Adrenal gland (tissue), 12 donors: ENCODE results near the gene BTLA. TPM values are rescaled to one million over a fixed set of nuclear protein-coding genes. Genes with fewer than 3 reads are reported as not detected.

ENCODE experiments used
- DNase-seq, 7 donors: peaks; one replicate each; pipeline ENCODE4 v3.0.0-alpha.2; 2019 to 2020
- H3K27ac ChIP-seq, 5 donors: fragments of 200-600 bp; sonication (generic) in 4 of 5; 1 replicate in 3 of 5; 2 replicates in 2 of 5; pipeline versions ENCODE4 v1.5.1 to v1.8.0; 2016 to 2020; ENCODE audit warnings: mild to moderate bottlenecking in 1 of 5
- H3K27me3 ChIP-seq: fragments of 200-600 bp; 2 replicates; pipeline ENCODE4 v1.8.0; 2021
- H3K36me3 ChIP-seq, 2 donors: fragments of 200-600 bp; replicated peaks in 1 of 2; 1 replicate in 1 of 2; 2 replicates in 1 of 2; pipeline versions ENCODE4 v1.5.1 to v1.8.0; 2018 to 2022
- H3K4me1 ChIP-seq, 2 donors: fragments of 200-600 bp; replicated peaks in 1 of 2; 1 replicate in 1 of 2; 2 replicates in 1 of 2; pipeline versions ENCODE4 v1.5.1 to v1.8.0; 2018 to 2021
- H3K4me3 ChIP-seq, 4 donors: fragments of 200-600 bp; sonication (generic) in 3 of 4; one replicate each; pipeline ENCODE4 v1.5.1; 2016 to 2018
- H3K9me3 ChIP-seq, 3 donors: fragments of 200-600 bp; sonication (generic) in 1 of 3; replicated peaks in 1 of 3; 1 replicate in 2 of 3; 2 replicates in 1 of 3; pipeline versions ENCODE4 v1.5.1 to v1.8.0; 2016 to 2021
- POLR2A ChIP-seq, 2 donors: fragments of 450-650 bp; IDR thresholded peaks; one replicate each; pipeline ENCODE4 v1.6.1; 2017; ENCODE audit warnings: antibody characterized with exemption in 2 of 2, mild to moderate bottlenecking in 2 of 2, moderate library complexity in 1 of 2
- WGBS, 4 donors: extraction: QIAGEN DNeasy Blood & Tissue Kit in 2 of 4; methylation state at CpG; one replicate each; pipeline versions ENCODE4 v1.1.5 to v1.1.7; 2013 to 2017; 5-methylcytosine and 5-hydroxymethylcytosine counted together
- intact Hi-C, 2 donors: fragments of 100-400 bp; cut with DNase I; formaldehyde crosslinking; loops; one replicate each; pipeline versions ENCODE4 v1.14.1 to v1.15.0; 2022 to 2023
- polyA plus RNA-seq, 3 donors: library from polyadenylated mRNA; stranded (reverse); fragments of 200-250 nt in 2 of 3; fragments of 350-450 nt in 1 of 3; fragmentation: Illumina TruSeq in 1 of 3; extraction: RNeasy Lipid Tissue Mini Kit (QIAGEN cat#74804) in 1 of 3; gene quantifications; one replicate each; pipeline ENCODE4 v1.2.3, GENCODE V29; 2013 to 2014
- total RNA-seq, 9 donors: library from RNA; depleted of rRNA in 4 of 9; stranded (reverse); fragments of >200 nt in 4 of 9; fragments of 120-200 nt in 1 of 9; fragmentation: NEBNext Ultra II Directional in 1 of 9; extraction: Animal tissue kit (Norgen Biotek cat#: 25700) in 1 of 9; gene quantifications; one replicate each; pipeline versions ENCODE4 v1.1.0 to v1.2.4, GENCODE V29; 2013 to 2023
- TF ChIP-seq, protein P1 (sequence below), 6 experiments: fragments of 450-650 bp in 4 of 6; fragments of 200-600 bp in 2 of 6; sonication (generic) in 1 of 6; IDR thresholded peaks; 1 replicate in 5 of 6; 2 replicates in 1 of 6; pipeline versions ENCODE4 v1.5.1 to v1.8.0; 2016 to 2021; ENCODE audit warnings: antibody characterized with exemption in 6 of 6, mild to moderate bottlenecking in 2 of 6, moderate library complexity in 1 of 6
- donor health status: healthy with polysubstance abuse.
- donor health status: Bipolar disorder and iron deficiency.
- donor health status: DM: yes; HTN: yes; CAD: no.
- donor health status: DM: no; HTN: no; CAD: no.
- donor health status: DM: no; HTN: no; CAD: no.
- donor health status: DM: yes; HTN: yes; CAD: no.

Gene BTLA
- total and polyA plus RNA-seq, 12 donors: 0.13 to 0.47 (median 0.22) TPM; not detected in 4

DNA sequence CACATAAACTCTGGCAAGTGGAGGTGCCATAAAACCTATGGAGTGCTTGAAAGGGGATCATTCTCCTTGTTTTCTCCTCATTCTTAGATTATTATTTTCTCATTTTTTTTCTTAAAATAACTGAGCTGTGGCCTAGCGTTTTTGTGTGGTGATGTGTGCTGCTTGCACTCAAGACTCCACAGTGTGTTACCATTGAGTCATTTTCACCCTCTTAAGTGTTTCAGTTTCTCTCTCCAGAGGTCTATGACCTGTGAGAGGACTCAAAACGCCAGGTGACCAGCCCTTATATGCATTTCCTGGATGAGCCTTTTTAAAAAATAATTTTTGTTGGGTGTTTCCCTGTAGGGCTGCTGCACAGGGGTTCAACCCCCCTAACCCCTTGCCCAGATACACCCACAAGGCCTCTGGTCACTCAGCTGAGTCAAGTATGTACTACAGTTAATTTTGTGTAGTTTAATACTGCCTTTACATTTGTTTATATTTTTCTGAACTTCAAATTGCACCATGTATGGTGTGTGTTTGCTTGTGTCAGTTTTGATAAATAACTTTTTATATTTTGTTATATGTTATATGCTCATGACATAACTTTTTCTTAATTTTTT, 15.4 kb upstream of the BTLA start:
- Histone ChIP-seq H3K27me3 (no peaks in the 10 kb centered on the region), H3K4me3 (no peak overlapping the region), H3K9me3 (no peaks in the 10 kb centered on the region), H3K4me1 (no peaks in the 10 kb centered on the region), H3K36me3 (no peaks in the 10 kb centered on the region), H3K27ac (no peak overlapping the region)
- intact Hi-C loops: no loop called here
- 62 to 82% (median 67%) methylated on average over 2 of the region's 2 CpGs for WGBS, 4 donors
- TF ChIP-seq, protein P1, sequence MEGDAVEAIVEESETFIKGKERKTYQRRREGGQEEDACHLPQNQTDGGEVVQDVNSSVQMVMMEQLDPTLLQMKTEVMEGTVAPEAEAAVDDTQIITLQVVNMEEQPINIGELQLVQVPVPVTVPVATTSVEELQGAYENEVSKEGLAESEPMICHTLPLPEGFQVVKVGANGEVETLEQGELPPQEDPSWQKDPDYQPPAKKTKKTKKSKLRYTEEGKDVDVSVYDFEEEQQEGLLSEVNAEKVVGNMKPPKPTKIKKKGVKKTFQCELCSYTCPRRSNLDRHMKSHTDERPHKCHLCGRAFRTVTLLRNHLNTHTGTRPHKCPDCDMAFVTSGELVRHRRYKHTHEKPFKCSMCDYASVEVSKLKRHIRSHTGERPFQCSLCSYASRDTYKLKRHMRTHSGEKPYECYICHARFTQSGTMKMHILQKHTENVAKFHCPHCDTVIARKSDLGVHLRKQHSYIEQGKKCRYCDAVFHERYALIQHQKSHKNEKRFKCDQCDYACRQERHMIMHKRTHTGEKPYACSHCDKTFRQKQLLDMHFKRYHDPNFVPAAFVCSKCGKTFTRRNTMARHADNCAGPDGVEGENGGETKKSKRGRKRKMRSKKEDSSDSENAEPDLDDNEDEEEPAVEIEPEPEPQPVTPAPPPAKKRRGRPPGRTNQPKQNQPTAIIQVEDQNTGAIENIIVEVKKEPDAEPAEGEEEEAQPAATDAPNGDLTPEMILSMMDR (IDR thresholded peaks at IDR 0.05): no peak
- no peak for TF ChIP-seq POLR2A (IDR thresholded peaks at IDR 0.05)
- DNase-seq: no peak

DNA sequence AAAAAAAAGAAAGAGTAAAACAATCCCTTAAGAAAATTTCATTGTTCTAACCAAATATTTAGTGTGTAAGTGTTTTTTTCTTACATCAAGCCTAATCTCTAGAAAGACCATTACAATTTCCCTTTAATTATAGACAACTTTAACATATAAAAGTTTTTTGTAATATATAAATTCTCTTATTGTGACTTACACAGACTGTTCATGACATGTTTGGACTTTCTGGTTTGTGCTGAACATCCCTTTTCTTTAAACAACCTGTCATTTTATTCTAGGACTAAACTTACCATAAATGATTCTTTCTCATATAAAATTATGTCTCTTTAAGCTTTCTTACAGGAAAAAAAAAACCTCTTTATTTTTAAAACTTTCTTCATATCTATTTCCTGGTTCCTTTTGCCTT, 13.0 kb upstream of the BTLA start:
- Histone ChIP-seq H3K4me3 (no peak overlapping the region), H3K9me3 (no peaks in the 10 kb centered on the region), H3K36me3 (no peaks in the 10 kb centered on the region), H3K27me3 (no peaks in the 10 kb centered on the region), H3K4me1 (no peaks in the 10 kb centered on the region), H3K27ac (no peak overlapping the region)
- DNase-seq: no peak
- no peak for TF ChIP-seq POLR2A (IDR thresholded peaks at IDR 0.05)
- TF ChIP-seq, protein P1 (IDR thresholded peaks at IDR 0.05): no peak
- intact Hi-C loops: no loop called here

DNA sequence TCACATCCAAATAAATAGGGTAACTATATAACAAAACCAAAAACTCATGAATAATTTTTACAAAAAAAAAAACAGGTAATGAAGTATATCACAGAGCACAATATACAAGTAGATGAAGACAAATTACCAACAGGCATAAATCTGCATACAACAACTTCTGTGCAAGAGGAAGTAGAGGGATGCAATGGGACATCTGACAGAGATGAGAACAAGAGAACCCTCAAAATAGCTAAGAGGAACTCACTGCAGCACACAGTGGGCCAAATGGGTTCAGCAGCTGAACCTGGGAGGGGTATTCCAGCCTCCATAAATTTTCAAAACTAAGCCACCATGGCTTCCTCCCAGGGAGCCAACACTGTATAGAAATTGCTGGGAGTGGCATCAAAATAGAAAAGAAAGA, 9.6 kb upstream of the BTLA start:
- no peak for DNase-seq
- TF ChIP-seq, protein P1 (IDR thresholded peaks at IDR 0.05): no peak
- TF ChIP-seq POLR2A (IDR thresholded peaks at IDR 0.05): no peak
- no peak overlapping the region for H3K27ac ChIP-seq
- H3K27me3 ChIP-seq: no peaks in the 10 kb centered on the region
- intact Hi-C loops: no loop called here
- no peaks in the 10 kb centered on the region for H3K36me3 ChIP-seq
- no peaks in the 10 kb centered on the region for H3K9me3 ChIP-seq
- H3K4me1 ChIP-seq: no peaks in the 10 kb centered on the region
- H3K4me3 ChIP-seq: no peak overlapping the region

DNA sequence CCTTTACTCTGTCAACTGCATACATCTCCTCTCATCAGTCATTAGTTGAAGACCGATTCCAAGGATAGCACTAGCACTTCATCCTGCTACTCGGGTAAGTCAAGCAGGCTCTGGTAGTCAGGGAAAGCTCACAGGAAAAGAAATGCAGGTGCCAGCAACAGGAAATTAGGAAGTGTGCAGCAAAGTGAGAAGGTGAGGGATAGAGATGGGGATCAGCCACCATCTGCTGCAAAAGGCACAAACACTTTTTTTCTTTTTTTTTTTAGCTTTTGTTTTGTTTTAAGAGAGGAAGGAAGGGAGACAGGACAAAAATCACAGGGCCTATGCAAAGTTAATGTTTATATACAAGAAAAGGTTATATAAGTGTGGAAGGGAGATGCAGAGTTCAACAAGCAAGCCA, 9.0 kb upstream of the BTLA start:
- Histone ChIP-seq H3K4me1 (no peaks in the 10 kb centered on the region), H3K27me3 (no peaks in the 10 kb centered on the region), H3K9me3 (no peaks in the 10 kb centered on the region), H3K36me3 (no peaks in the 10 kb centered on the region), H3K4me3 (no peak overlapping the region), H3K27ac (no peak overlapping the region)
- DNase-seq: no peak
- TF ChIP-seq POLR2A (IDR thresholded peaks at IDR 0.05): no peak
- TF ChIP-seq, protein P1 (IDR thresholded peaks at IDR 0.05): no peak
- intact Hi-C loops: no loop called here
- 79 to 87% (median 84%) methylated on average over 2 of the region's 2 CpGs for WGBS, 4 donors
